Ureter (tissue), 1 donor: ENCODE measurements around the gene ERGIC1. TPM values are rescaled to one million over a fixed set of nuclear protein-coding genes. Genes with fewer than 3 reads are reported as not detected.
"Not testable (repeated sequence)": the region's sequence is repeated elsewhere in the genome, so short reads cannot be mapped to it uniquely, and the experiment has no call there.

Experiments used
- DNase-seq: peaks from one replicate; pipeline ENCODE4 v3.0.0-alpha.2; 2020; ENCODE audit warnings: low spot score
- total RNA-seq: library from RNA; stranded (reverse); gene quantifications from one replicate; pipeline ENCODE4 v1.2.4, GENCODE V29; 2023
- donor health status: DM: yes; HTN: yes; CAD: no.

Gene ERGIC1
- total RNA-seq, 1 donor from 2014 or later, result 140 TPM

DNA sequence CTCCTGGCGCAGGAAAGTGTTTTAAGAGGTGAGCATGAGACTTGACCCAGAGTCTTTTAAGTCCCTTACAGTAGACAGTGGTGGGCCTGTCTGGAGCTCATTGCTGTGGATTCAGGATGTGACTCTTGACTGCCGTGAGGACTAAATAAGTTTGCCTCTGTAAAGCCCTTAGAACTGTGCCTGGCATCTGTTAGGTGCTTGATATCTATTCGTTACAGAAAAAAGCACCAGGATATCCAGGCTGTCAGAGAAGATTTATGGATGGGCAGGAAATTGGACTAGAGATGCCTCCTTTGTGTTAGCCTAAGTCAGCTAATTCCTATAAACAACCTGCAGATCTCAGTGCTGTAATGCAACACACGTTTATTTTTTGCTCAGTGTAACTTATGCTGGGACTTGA is 12.6 kb downstream of the ERGIC1 start:
- no peak for DNase-seq

DNA sequence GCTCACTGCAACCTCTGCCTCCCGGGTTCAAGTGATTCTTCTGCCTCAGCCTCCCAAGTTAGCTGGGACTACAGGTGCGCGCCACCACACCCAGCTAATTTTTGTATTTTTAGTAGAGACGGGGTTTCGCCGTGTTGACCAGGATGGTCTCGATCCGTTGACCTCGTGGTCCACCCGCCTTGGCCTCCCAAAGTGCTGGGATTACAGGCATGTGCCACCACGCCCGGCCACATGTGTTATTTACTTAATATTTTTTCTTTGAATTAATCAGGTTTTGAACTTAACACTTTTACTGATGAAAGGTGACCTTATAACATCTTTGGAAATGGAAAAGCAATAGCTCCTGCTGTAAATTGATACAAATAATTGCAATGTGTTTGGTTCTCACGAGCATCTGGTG is 13.5 kb downstream of the ERGIC1 start:
- DNase-seq, result not testable (repeated sequence)

DNA sequence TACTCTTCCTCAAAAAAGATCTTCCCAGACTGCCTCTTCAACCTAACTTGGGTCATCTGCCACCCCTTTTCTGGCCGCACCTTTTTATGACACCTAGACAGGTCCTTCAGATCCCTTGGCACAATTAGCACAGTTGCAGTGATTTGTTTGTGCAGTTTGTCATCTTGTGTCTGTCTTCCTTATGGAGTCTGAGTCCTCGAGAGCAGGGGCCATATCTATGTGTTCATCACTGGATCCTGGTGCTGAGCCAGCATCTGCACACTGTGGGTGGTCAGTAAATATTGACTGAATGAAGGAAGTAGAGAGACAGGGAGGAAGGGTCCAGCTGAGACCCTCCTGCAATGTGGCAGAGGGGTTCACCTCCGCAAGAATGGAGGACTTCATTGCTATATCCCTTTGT is 14.4 kb downstream of the ERGIC1 start:
- no peak for DNase-seq

DNA sequence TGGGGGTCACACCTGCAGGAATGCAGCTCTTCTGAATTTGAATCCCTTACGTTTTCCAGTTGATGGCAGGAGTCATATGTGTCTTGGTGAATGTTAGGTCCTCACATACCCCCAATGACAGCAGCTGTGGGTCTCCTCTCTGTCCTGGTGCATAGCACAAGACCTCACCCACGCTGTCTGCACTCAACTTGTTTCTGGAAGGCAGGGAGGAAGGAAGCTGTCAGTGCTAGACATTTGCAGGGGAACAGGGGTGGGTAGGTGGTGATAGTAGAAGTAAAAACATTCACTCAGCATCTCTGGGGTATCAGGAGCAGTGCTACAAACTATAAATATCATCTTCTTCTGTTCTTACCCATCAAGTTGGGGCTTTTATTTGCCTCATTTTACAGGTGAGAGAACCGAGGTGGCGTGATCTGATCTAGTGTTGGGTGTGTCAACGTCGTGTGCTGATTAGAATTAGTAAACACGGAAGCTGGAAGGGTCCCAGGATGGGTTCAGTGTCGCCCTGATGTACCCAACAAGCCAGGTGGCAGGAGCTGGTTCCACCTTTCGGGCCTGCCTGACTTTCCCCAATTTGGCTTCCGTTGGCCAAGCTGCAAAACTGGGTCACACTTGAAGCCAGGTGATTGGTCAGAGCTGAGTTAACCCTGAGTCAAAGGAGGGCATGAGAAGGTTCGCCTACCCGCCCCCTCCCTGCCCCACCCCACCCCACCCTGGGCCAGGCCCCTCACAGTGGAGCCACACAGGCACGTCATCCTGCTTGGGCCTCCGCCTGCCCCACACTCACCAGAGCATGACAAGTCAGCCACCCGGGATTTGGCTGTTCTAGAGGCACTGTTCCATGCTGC is 15.8 kb downstream of the ERGIC1 start:
- DNase-seq, result no peak

DNA sequence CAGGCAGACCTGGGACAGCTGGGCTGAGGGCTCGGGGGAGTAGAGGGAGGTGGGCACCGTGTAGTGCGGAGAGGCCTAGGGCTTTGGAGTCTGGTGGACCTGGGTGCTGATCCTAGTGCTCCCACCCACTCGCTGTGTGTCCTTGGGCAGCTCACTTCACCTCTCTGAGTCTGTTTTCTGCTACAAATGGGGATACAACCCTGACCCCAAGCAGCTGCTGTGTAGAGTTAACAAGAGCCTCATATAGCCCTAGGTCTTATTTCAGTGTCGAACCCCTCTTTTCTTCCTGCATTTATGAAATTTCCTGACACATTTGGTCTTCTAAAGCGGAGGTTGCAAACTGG is 16.4 kb downstream of the ERGIC1 start:
- no peak for DNase-seq

DNA sequence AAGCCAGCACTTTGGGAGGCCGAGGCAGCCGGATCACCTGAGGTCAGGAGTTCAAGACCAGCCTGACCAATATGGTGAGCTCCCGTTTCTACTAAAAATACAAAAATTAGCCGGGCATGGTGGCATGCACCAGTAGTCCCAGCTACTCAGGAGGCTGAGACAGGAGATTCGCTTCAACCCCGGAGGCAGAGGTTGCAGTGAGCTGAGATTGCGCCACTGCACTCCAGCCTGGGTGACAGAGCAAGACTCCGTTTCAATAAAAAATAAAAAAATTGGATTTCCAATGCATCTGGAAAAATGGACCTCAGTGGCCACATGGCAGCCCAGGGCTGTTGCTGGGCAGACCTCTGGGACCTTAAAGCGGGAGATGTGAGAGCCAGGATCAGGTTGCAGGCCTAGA is 17.2 kb downstream of the ERGIC1 start:
- not testable (repeated sequence) for DNase-seq

DNA sequence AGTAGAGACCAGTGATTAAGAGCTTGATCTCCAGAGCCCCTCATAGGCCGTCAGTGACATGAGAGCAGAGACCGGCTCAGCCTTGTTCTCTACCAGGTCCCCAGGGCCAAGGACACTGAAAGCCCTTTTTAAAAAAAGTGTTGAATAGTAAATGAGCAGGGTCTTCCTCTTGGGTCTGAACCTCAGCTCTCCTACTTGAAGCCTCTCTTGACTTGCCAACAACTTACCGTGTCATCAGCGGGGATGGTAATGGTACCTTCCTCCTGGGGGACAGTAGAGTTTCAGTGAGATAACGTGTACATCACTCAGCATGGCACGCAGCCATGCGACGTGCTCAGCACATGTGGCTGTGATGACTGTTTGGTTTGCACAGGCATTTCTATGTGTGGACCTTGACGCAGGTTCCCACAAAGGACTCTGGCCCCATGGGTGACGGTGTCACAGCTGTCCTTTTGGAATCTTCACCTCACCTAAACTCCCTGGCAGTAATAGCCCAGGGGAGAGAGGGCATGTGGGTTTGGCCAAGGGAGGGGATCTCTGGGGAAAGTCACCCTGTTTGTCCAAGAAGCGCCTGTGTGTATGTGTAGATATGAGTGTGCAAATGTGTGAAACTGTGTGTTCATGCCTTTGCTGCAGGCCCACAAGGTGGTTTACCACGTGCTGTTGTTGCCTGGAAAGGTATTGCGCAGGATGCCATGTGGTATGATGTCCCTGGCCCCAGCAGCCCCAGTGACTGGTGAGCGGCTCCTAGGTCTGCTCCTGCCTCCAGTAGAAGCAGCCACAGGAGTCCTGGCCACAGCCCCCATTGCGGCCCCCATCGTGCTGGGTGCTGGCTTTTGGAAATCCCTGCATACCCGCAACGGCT is 18.7 kb downstream of the ERGIC1 start:
- no peak for DNase-seq

DNA sequence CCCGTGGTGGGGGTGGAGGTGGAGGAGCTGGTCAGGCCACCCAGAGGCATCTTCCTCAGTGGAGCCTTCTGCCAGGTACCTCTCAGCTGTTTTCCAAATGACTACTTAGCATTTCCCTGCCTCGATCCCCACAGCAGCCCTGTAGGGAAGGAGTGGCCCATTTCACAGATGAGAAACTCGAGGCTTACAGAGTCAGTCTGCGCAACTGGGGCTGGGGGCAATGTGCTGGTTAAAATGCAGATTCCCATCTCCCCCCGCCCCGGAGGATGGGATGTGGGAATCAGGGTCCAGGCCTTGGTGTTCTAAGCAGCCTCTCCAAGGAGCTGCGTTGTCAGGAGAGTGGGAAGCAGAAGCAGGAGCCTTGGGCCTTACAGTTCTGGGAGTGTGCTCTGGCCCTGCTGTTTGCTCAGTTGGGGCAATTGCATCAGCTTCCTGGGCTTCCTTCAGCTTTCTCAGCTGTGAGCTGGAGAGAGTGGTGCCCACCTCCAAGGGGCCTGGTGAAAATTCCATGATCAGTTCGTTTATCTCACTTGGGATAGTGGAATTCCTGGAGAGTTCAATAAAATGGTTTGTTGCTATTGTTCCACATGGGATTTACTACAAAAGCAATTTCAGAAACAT is 19.4 kb downstream of the ERGIC1 start:
- no peak for DNase-seq

DNA sequence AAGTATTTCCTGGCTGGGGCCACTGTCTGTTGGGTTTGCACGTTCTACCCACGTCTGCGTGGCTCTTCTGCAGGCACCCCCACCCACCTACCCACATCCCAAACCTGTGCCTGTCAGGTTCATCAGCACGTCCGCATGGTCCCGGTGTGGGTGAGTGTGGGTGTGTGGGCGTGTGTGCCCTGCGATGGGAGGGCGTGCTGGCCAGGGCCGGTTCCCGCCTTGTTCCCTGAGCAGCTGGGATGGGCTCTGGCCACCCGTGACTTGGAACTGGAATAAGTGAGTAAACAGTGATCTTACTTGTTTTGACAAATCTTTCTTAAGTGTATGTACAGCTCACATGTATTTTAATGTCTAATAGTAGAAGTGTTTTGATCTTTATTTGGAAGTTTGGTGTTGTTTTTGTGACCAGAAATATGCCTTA is 20.4 kb downstream of the ERGIC1 start:
- DNase-seq, result peak; percentile 77

DNA sequence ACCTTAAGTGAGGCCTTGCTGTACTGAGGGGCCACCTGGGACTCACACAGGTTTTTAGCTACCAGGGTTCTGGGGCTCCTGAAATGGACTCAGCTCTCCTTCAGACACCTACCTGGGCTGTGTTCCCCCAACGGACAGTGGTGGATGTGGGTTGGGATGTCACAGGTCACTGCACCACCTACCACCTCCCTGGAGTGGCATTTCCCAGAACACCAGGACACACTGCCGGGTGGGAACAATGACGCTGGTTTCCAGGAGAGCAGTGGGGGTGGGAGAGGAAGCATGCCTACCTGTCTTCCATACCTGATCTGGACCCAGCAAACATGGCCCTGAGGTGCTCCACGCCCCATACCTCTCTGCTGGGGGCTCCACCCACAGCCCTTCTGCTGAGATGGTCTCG is 20.9 kb downstream of the ERGIC1 start:
- no peak for DNase-seq

DNA sequence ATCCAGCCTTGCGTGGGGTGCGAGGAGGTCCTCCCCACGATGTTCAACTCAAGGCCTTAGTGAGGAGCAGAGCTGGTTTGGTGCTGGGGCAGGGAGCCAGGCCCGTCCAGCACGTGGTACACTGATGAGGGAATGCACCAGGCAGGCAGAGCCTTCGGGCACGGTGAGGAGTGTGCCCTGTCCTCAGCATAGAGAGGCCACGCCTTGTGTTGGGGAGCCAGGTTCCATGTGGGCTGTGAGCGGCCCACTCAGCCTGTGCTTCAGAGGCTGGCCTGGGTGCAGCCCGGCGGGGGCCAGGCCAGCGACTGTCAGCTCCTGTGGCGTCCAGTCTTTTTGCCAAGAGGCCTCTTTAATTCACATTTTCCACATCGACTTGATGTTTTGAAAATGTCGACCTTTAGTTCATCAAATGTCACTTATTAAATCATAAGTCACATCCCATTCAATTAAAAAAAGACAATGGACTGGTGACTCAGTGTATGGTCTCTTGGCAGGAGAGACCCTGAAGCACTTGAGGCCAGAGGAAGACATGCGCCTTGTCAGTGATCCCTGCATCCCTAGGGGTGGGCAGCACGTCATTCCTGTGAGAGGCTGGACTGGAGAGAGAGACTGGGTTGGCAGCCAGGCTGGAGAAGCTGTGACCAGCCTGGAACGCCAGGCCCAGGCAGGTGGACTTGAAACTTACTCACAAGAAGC is 21.7 kb downstream of the ERGIC1 start:
- no peak for DNase-seq

DNA sequence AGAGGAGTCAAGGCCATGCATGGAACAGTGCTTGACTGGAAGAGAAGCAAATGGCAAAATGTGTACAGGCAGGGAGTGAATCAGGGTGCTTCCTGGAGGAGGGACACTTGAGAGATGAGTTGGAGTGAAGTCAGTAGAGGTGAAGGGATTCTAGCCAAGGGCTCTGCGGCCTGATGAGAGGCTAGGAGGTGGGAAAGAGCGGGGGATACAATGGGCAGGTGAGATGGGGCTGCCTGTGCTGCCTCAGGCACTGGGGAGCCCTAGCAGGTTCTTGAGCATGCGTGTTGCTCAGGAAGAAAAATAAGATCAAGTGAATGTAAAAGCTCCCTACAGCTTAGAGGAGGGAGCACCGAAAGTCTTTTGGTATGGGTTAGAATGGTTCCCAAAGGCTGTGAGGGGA is 22.3 kb downstream of the ERGIC1 start:
- no peak for DNase-seq

DNA sequence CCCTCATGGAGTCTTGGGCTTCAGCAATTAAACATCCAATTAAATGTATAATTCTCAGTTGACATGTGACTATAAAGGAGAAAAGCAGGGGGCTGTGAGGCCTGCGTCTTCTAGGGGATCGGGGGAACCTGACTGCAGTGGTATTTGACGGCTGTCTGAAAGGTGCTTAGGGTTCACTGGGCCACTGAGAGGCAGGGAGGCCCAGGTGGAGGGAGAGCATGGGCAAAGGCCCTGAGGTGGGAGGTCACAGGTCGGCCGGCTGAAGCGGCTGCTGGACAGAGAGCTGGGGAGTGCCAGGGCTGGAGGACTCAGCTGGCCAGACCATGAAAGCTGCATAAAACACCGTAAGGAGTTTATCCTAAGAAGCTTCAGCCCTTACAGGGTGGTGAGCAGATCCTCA is 23.9 kb downstream of the ERGIC1 start:
- DNase-seq, result no peak

DNA sequence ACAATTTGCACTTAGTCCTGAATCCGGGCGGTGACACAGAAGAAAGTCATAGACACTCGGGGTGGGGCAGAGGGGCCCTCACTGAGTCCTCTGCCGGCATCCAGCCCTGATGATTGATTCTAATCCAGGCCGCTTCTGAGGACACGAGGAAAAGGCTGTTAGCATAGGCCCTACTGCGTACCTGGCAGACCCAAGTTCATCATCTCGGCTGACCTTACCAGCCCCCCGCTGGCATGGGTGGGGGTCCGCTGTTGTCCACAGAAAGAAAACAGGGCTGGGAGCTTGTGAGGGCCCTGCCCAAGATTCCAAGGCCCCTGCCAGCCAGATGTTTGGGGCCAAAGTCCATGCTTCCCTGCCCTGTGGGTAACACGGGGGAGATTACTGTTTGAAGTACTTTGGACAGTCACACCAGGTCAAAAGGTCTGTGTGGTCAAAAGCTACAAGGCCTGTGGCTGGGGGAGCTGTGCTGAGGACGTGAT is 24.5 kb downstream of the ERGIC1 start:
- DNase-seq, result no peak

DNA sequence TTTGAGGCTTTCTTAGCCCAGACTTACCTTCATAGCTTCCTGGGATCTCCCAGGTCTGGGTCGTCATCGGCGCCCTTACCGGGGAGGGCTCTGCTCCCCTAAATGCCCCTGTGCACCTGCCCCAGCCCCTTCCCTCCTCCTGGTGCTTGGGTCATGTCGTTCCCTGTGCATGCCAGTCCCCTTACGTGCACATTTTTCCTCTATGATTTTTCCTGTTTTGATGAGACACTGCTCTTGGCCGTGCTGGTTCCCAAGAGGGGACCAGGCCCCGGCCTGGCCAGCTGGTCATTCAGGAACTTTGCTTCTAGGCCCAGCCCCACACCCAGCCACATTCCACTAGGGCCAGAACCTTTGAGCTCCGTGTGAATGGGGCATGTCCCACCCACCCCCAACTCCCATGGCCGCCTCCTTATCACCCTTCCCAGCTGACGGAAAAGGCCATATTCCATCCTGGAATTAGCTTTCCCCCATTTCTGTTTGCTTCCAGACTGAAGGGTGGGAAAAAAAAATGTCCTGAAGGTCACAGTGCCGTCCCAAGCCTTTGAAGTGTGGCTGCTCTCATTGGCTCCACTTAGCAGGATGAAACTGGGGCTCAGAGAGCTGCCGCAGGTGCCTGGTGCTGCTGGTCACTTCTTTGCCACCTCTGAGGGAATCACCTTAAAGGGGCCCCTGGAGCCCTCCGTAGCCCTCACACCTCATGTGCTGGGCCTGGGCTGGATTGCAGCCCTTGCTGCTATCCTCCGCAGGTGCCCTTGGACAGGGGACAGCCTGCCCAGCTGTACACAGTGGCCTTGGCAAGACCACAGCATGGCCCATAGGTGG is 25.1 kb downstream of the ERGIC1 start:
- DNase-seq, result no peak

DNA sequence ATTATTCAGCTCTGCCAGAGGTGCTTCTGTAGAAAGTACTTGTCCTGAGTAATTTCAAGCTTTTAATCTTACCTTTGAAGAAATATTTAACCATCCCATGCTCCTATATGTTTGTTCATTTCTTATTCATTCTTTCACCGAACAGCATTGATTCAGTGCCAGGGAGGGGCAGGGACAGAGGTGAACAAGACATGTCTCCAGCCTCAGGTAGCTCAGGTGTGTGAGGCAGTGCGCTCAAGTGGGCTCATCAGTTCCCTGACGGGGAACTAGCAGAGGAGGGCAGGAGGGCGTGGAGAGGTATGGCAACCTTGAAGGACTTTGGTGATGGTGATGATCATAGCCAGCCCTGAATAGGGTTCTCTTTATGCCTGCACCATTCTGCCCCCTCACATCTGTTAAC is 25.9 kb downstream of the ERGIC1 start:
- DNase-seq, result no peak

DNA sequence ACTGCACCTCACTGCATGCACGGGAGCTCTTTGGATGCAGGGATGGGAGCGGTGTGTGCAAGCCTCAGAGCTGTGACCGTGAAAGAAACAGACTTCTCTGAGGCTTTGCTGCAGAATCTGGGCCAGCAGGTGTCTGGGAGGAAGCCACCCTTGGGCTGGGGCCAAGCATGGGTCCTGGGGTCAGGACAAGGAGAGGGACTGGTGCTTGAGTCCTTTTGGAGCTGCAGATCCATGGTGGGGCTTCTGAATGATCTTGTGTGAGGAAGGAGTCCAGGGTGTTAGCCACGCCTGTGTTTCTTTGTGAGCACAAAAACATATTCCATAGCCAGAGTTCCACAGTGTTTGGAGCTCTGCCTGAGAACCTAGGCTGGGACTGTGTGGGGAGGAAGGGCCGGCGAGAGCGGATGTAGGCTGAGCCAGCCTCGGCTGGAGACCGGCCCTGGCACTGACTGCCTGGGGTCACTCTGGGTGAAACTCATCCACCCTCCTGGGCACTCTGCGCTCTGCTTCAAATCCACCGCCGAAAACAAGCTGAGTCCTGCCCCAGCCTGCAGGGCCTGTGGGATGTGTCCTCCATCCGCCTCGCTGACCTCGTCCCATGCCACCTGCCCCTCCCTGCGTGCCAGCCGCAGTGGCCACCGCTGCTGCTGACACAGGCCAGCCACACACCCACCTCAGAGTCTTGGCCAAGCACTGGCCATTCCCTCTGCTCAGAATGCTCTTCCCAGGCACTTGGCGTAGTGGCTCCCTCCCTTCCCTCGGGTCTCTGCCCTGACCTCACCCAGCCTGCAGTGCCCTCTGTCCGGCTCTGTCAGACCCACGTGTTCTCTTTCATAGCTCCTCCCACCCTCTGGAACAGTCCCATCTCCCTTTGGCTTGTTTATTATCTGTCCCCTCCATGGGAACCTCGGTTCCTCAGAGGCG is 26.7 kb downstream of the ERGIC1 start:
- DNase-seq, result peak; percentile 86

DNA sequence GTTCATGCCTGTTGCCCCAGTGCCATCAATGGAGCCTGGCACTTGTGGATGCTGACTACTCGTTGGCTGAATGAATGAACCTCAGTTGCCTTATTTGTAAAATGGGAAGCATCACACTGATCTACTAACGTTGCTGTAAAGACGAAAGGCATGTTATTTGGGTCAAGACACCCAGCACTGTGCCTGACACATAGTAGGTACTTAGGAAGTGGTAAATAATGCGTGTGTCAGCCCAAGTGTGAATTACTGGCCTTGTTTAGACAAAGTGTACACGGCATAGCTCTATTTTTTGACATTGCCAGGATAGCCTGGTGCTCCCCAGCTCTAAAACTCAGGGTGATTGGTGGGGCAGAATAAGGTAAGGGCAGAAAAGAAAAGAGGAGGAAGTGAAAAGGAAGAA is 27.4 kb downstream of the ERGIC1 start:
- no peak for DNase-seq

DNA sequence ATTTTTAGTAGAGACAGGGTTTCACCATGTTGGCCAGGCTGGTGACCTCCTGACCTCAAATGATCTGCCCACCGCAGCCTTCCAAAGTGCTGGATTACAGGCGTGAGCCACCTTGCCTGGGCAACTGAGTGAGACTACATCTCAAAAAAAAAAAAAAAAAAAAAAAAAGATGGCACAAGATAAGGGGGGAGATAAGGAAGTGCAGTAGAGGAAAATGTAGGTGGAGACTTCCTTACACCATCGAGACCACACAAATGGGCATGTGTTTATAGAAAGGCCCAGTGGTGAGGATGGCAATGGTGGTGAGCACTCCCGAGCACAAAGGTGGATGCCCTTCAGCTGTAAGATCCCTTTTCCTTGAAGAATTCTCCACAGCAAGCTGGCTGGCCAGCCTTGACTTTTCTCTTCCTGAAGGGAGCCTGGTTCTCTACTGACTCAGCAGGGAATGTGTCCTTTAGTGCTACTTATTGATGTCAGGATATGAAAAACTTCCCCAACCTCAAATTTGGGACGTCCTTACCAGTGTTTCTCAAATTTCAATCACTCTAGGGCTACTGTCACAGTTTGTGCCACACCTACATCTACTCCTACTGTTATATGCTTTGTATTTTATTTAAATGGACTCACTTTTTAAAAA is 28.2 kb downstream of the ERGIC1 start:
- no peak for DNase-seq
